AG10803 (cell line): ENCODE measurements around the gene EML2.

Source experiments
- DNase-seq: peaks from one replicate; pipeline ENCODE4 v3.0.0; 2010; ENCODE audit warnings: low read depth
- H3K4me3 ChIP-seq: 2 replicates; pipeline ENCODE4 v1.5.1; 2011; ENCODE audit warnings: mild to moderate bottlenecking, low read length, control low read depth
- CTCF ChIP-seq: conservative IDR thresholded peaks from 2 replicates; pipeline ENCODE4 v1.5.1; 2011; ENCODE audit warnings: mild to moderate bottlenecking, low read length, control low read depth, inconsistent platforms

EML2 gene

DNA sequence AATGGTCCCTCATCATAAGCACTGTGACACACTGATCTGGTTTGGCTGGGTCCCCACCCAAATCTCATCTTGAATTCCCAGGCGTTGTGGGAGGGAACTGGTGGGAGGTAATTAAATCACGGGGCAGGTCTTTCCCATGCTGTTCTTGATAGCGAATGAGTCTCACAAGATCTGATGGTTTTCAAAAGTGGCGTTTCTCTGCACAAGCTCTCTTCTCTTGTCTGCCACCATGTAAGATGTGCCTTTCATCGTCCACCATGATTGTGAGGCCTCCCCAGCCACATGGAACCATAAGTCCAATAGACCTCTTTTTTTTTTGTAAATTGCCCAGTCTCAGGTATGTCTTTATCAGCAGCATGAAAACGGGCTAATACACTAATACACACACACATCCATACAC, 30.2 kb downstream of the EML2 start:
- no peak for TF ChIP-seq CTCF
- DNase-seq, result no peak
- H3K4me3 ChIP-seq, result no peak overlapping the region

GRCh38 chr19:45607071-45608029, 31.8 kb downstream of the EML2 start:
- DNase-seq, result peak; percentile 49
- peak overlapping the region; percentile 42 for H3K4me3 ChIP-seq
- peak; percentile 92 for TF ChIP-seq CTCF

DNA sequence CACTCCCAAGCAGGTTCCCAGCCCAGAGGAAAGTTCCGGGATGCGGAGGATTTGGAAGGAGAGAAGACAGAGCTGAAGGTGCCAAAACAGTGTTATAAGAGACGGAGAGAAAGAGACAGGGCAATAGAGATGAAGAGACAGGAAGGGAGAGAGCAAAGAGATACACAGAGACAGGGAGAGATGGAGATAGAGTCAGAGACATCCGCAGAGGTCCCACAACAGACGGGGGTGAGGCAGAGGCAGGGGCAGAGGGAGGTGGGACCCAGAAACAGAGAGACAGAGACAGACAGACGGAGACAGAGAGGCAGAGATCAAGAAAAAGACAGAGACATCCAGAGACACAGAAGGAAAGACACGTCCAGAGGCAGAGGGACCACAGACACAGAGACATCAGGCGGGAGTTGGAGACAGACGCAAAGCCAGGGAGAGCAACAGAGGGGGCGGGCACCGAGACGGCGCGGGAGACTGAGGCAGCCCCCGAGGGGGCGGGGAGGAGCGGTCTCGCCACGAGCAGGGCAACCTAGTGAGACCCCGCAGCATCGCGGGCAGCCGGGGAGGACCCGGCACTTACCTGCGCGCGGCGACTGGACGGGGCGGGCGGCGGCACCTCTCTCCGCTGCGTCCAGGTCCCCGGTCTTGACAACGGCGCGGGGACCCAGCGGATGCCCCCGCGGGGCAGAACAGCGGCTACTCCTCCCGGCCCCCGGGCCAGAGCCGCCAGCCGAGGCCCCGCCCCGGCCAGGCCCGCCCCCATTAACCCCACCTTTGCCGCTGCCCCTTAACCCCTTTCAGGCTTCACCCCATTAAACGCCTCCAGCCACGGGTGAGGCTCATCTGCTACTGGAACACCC, 37.4 kb downstream of the EML2 start, which contains the start of gene GPR4:
TSS of gene GPR4 (minus strand) at position 689 of the 851 bp plus-strand sequence. CDS start 10,346 bp downstream, outside the sequence.
- peak within 1 kb of the TSS; percentile 48 for H3K4me3 ChIP-seq
- no peak for DNase-seq
- TF ChIP-seq CTCF, result no peak

DNA sequence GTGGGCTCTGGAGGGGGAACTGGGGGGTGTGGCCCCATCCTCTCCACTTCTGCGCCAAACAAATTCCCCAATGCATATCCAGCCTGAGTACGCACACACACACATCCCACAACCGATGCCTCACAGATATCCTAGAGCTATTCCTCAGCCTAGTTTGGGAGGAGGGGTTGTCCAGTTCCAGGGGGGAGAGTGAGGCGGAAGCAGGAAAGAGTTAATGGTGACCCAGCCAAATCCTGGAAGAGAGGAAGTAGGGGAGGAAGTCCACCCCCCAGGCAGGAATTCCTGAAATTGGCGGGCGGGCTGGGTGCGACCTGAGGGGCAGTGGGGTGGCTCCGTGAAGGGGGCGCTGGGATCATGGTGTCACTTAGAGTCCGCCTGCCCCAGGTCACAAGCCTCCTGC, 38.1 kb downstream of the EML2 start:
- DNase-seq, result no peak
- peak overlapping the region; percentile 48 for H3K4me3 ChIP-seq
- no peak for TF ChIP-seq CTCF

DNA sequence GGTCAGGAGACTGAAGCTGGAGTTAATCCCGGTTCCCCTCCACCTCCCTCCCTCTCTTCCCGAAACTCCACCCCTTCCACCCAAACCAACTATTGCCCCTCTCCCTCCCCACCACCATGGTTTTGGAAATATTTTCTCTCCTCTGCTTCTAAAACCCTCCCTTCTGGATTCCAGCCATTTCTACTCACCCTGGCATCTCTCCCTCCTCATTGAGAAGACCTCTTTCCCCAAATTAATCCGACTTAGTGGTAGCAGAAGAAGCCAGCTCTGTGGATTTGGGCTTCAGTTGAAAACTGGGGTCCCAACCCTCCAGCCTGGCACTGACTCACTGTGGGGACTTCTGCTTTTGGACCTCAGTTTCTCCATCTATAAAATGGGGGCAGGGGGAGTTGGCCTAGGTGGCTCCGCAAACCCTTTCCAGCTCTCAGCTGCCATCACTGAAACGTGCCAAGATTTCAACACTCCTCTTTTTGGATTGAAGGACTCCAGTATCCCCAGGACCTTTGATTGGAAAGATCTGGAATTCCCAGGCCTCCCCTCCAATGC, 38.8 kb downstream of the EML2 start:
- H3K4me3 ChIP-seq, result no peak overlapping the region
- DNase-seq, result no peak
- TF ChIP-seq CTCF, result no peak

GRCh38 chr19:45599286-45599685, 39.9 kb downstream of the EML2 start:
- DNase-seq, result no peak
- H3K4me3 ChIP-seq, result no peak overlapping the region
- TF ChIP-seq CTCF, result no peak
